A549 treated with RU486 at 1 μM for 4 hours (cell line): ENCODE data around the gene ANTKMT. TPM values are rescaled to one million over a fixed set of nuclear protein-coding genes. Genes with fewer than 3 reads are reported as not detected.

Experiments used
- total RNA-seq: library from RNA; stranded (reverse); fragments of 200-300 nt; extraction: Qiagen RNA extraction; gene quantifications from 5 replicates; pipeline ENCODE4 v1.2.3, GENCODE V29; 2022; ENCODE audit warnings: low read depth

ANTKMT gene, protein sequence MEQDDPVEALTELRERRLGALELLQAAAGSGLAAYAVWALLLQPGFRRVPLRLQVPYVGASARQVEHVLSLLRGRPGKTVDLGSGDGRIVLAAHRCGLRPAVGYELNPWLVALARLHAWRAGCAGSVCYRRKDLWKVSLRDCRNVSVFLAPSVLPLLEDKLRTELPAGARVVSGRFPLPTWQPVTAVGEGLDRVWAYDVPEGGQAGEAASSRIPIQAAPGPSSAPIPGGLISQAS
- 33.9 to 70.7 TPM (median 53.2 TPM) in 5 replicates for total RNA-seq

DNA sequence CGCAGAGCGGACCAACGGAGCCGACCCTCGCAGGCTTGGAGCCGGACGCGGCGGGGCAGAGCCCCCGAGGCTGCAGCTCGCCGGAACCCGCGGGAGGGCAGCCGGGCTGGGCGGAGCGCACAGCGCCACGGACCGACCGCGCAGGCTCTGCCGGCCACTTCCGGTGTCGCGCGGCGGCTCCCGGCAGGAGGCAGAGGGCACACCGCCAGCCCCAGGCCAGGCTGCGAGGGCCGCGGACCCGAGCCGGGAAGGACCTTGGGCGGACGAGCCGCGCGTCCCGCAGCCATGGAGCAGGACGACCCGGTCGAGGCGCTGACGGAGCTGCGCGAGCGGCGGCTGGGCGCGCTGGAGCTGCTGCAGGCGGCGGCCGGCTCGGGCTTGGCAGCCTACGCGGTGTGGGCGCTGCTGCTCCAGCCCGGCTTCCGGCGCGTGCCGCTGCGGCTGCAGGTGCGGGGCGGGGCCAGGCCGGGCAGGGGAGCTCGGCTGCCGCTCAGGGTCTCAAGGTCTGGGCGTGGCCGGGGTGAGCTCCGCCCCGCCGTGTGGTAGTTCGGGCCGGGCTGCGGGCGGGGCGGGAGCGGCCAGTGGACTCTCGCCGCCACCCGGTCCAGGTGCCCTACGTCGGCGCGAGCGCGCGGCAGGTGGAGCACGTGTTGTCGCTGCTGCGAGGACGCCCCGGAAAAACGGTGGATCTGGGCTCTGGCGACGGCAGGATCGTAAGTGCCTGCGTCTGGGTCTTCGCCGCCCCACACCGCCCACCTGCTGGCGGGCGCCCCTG is at the start of gene ANTKMT:
Gene ANTKMT, plus strand, starts transcription at position 157 of the 775 bp plus-strand sequence. Its CDS starts 129 bp downstream, at position 286.

DNA sequence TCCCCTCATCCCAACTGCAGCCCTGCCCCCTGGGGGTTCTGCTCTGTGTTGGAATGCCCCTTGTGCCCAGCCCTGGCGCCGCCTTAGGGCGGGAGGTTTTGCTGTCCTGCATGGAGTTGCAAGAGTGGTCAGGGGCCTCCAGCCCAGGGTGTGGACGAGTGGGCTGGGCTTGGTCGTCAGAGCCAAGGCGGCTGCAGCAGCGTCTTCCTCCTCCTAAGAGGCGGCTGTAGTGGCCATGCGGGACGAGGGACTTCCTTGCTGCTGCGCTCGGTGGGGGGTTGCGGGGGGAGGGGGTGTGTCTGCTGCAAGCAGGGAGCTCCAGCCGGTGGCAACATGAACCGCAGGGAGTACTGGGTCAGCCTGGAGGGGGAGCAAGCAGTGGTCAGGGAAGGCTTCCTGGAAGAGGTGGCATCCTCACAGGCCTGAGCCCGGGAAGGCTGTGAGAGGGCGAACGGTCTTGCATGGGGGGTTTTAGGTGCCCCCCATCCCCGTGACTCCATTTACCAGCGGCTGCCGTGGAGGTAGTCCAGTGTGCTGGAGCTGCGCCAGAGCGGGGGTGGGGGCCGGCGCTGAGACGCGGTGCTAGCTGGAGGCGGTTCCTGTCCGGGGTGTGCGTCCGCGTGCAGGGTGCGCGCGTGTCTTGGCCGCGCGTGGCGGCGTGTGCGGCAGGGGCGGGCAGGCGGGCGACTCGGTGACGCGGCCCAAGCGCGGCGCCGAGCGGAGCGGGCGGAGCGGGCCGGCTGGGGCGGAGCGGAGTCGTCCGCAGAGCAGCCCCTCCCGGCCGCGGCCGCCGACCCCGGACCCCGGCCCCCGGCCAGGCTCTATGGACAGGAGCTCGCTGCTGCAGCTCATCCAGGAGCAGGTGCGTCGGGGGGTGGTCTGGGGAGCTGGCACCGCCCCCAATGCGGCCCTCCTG is 45.7 kb upstream of the ANTKMT start, which contains the start of gene RHBDL1:
Gene RHBDL1, plus strand, starts transcription at position 704 of the 916 bp plus-strand sequence. Its CDS starts 120 bp downstream, at position 824.

DNA sequence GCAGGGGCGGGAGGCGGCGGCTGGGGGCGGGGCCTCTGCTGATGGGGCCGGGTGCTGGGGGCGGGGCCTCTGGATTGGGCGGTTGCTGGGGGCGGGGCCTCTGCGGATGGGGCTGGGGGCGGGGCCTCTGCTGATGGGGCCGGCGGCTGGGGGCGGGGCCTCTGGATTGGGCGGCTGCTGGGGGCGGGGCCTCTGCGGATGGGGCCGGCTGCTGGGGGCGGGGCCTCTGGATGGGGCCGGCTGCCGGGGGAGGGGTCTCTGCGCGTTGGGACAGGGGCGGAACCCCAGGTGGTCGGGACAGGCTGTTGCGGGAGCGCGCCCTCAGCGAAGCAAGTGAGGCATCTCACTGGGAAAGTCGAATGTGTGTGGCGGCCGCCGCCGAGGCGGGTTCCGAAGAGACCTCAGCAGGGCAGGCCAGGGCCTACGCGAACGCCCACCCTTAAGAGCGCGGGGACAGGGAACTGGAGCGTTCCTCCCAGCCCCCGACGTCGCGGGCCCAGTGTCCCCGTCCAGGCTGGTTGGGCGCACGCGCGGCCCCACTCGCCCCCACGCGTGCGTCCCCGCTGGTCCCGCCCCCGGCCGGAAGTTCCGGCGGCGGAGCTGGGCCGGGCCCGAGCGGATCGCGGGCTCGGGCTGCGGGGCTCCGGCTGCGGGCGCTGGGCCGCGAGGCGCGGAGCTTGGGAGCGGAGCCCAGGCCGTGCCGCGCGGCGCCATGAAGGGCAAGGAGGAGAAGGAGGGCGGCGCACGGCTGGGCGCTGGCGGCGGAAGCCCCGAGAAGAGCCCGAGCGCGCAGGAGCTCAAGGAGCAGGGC is 40.9 kb upstream of the ANTKMT start, which contains the start of gene STUB1:
Gene STUB1, plus strand, starts transcription at position 597 of the 811 bp plus-strand sequence. Its CDS starts 116 bp downstream, at position 713.

DNA sequence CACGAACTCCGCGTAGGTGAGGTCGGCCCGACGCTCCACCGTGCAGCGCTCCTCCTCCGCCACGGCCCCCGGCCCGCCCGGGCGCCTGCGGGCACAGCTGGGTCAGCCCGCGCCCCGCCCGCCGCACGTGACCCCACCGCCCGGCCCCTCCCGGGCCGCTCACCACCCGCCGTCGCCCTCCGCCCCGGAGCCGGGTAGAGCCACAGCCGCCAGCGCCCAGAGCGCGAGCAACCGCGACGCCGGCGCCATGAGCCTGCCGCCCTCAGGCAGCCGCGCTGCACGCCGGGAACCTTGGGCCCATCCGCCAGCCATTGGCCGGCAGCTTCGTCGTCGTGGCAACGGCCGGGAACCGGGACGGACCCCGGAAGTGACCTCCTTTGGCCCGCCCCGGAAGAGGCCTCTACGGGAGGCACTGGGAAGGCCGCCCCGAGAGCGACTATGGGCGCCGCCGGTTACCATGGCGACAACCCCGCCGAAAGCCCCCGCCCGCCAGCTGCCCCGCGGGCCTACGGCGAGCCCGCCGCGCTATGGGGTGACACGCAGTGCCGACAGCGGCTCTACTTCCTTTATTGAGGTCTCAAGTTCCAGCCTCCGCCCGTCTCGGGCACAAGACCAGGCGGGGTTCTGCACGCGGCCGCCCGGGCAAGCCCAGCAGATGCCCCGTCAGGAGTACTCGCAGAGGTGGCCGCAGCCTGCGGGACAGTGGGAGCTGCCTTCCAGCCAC is 36.7 kb upstream of the ANTKMT start, which contains the start of gene JMJD8:
Gene JMJD8, minus strand, starts transcription at position 264 of the 724 bp plus-strand sequence. Its CDS starts 15 bp downstream, at position 249.

DNA sequence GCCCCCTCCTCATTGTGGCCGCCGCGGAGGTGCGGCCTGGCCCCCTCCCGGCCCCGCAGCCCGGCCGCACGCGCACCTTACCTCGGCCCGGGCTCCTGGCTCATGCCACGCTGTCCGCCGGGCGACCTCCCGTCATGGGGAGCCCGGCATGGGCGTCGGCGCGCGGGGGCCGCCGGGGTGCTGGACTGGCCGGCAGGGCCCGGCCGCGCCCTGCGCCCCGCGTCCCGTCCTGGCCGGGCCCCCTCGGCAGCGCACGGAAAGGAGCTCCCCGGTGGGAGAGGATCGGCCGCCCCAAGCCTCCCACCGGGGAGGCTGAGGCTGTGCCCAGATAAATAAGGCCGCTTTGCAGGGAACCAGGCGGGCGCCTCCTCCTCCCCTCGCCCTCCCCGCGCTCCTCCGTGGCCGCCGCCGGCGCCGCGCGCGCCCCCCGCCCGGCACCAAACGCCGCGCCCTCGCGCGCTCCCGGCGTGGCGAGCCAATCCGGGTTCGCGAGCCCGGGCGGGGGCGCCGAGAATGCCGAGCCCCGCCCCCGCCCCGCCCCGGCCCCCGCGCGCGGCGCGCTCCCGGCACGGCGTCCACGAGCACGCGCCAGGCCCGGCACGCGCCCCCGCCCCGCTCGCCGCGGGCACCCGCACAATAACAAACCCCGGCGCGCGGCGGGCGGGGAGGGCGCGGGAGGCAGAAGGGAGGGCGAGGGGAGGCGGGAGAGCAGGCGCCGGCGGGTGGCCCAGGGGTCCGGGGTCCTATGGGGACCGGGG is 15.3 kb upstream of the ANTKMT start, which contains the start of gene FBXL16:
Gene FBXL16, minus strand, starts transcription at position 371 of the 758 bp plus-strand sequence. CDS start 8,396 bp downstream, outside the sequence.

DNA sequence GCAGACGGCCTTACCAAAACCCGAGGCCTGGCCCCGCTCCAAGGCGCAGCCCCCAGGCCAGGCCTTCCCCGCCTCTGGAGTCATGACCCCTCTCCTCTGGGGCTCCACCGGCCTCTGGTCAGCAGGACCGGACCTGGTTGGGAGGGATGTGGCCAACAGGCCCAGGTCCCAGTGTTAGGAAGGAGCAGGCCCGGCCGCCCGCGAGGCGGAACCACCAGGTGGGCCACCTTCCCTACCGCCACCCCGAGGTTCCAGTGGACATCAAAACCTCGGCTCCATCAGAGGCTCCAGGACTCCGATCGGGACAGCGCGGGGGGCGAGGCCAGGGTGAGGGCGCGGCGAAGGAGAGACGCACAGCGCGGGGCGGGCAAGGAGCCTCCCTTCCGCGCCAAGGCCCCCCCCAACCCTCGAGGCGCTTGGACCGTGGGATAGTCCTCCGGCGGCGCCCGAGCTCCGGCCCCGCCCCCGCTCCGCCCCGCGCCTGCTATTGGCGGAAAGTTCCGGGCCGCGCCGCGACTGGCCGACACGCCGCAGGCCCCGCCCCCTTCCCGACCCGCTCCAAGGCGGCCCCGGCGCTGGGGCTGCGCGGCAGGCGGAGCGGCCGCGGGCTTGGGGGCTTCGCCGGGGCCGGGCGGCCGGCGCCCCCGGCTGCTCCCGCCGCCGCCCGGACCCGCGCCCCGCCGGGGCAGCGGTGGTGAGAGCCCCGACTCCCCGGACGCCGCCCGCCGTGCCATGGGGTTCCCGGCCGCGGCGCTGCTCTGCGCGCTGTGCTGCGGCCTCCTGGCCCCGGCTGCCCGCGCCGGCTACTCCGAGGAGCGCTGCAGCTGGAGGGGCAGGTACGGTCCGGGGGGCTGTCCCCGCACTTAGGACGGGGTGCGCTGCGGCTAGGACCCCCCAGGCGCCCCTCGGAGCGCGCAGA is 6.1 kb upstream of the ANTKMT start, which contains the start of gene METRN:
Gene METRN, plus strand, starts transcription at position 561 of the 919 bp plus-strand sequence. Its CDS starts 172 bp downstream, at position 733.

DNA sequence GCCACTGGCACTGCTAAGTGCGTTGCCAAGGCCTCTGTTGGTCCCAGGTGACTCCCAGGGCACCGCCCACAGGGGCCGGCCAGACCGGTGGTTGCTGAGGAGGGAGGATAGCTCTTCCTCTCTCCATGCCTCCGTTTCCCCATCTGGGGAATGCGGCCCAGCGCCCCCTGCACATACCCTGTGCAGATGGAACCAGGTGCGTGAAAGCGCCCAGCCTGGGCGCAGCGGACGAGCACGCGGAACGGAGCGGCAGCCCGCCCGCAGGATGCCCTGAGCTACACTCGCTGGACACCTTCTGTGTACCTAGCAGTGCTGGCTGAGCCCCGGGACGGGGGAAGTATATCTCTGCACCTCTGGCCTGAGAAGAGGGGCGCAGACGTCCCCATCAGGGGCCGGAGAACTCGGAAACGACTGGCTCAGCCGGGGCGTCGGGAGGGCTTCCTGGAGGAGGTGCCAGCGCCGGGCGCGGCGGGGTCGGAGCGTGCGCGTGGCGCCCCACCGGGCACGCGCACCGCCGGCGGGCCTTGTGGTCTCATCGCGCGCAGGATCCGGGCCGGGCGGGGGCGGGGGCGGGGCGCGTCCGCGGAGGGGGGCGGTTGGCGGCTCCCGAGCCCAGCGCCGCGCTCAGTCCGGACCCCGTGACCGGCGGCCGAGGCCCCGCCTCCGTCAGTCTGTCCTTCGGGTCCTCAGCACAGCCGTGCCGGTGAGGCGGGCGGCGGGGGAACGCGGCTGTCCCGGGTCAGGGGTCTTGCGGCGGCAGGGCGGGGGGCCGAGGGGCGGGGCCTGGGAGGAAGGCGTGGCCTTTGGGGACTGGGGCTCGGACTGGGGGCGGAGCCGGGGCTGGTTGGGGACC is 5.7 kb downstream of the ANTKMT start, which contains the start of the genes CCDC78 and HAGHL:
Gene CCDC78, minus strand, starts transcription at position 6 of the 853 bp plus-strand sequence. CDS start 76 bp downstream, outside the sequence.
Gene HAGHL, plus strand, starts transcription at position 669 of the 853 bp plus-strand sequence. CDS start 404 bp downstream, outside the sequence.

DNA sequence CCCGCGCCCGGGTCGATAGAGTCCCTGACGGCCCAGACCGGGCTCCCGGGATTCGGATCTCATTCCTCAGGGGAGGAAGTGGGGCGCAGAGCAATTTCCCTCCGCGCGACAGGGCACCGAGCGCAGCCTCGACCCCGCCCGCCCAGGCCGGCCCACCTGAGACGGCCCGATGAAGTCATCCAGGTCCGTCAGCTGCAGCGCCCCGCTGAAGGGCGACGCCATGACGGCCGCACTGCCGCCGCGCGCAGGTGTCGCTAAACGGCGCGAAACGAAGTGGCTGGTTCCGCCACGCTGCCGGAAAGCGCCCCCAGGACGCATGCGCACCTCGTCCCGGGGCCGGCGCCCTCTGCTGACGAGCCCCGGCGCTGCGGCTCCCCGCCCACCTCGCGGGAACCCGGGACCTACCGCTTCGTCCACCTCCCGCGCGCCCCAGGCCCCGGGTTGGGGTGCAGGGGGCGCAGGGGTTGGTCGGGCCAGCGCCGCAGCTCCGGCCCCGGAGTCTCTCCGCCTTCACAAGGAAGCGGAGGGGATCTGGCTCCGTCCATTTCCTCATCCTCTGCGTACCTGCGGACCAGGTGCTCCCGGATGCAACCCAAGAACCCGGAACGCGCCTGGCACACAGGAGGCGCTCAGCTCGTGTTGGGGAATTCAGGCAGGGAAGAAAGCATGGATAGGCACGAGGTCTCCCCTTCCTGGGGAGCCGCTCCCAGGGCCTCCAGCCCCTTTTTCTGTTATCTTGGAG is 20.0 kb downstream of the ANTKMT start, which contains the start of gene CIAO3:
Gene CIAO3, minus strand, starts transcription at position 234 of the 742 bp plus-strand sequence. Its CDS starts 12 bp downstream, at position 222.

DNA sequence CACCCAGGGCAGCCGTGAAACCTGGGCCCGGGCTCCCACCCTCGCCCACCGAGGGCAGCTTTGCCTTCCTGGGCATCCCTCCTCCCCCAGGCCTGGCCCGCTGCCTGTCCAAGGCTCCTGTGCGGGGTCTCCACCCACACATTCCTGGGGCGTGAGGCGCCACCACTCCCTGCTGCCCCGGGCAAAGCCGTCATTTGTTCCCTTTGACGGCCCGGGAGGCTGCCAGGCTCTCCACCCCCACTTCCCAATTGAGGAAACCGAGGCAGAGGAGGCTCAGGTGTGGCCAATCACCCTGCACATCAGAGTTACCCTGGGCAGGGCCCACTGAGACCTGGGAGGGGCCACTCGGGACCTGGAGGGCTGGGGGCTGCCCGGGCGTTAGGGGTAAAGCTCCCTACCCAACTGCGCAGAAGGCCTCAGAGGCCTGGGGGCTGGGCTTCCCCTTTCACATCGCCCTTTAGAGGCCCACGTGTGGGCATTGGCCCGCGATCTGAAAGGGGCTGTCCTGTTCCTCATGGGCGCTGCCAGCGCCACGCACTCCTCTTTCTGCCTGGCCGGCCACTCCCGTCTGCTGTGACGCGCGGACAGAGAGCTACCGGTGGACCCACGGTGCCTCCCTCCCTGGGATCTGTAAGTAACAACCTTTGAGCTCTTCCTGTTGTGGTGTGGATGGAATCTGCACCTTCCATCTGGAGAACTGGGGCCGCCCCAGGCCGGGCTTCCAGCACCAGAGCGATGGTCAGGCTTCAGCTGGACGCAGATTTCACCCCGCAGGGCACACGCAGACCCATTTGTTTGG is 39.8 kb downstream of the ANTKMT start, which contains the start of gene MSLN:
Gene MSLN, plus strand, starts transcription at position 190 of the 799 bp plus-strand sequence. CDS start 1,947 bp downstream, outside the sequence.

Other genes starting within 250 kb of the ANTKMT start
- gene CAPN15, start 193.4 kb upstream of the ANTKMT start, total RNA-seq = 41.1 to 84.0 TPM (median 73.2 TPM) in 5 replicates
- 0.06 to 0.18 TPM (median 0.13 TPM) in 5 replicates for gene PRR35, start 160.8 kb upstream of the ANTKMT start, total RNA-seq
- 0.11 to 0.39 TPM (median 0.21 TPM) in 5 replicates for gene NHLRC4, start 154.1 kb upstream of the ANTKMT start, total RNA-seq
- gene PIGQ, start 151.2 kb upstream of the ANTKMT start, total RNA-seq = 25.3 to 44.0 TPM (median 34.0 TPM) in 5 replicates
- gene RAB40C, start 131.1 kb upstream of the ANTKMT start, total RNA-seq = 10.7 to 19.4 TPM (median 17.7 TPM) in 5 replicates
- gene WFIKKN1, start 90.2 kb upstream of the ANTKMT start, total RNA-seq = 0.10 to 0.23 TPM (median 0.13 TPM) in 5 replicates
- 85.3 to 150 TPM (median 144 TPM) in 5 replicates for gene METTL26, start 84.8 kb upstream of the ANTKMT start, total RNA-seq
- gene MCRIP2, start 79.3 kb upstream of the ANTKMT start, total RNA-seq = 21.2 to 49.7 TPM (median 47.2 TPM) in 5 replicates
- gene WDR90, start 71.8 kb upstream of the ANTKMT start, total RNA-seq = 16.6 to 34.6 TPM (median 27.1 TPM) in 5 replicates
- 59.7 to 96.5 TPM (median 84.1 TPM) in 5 replicates for gene RHOT2, start 53.0 kb upstream of the ANTKMT start, total RNA-seq
- 0.67 to 1.7 TPM (median 1.4 TPM) in 5 replicates for gene RHBDL1, start 45.5 kb upstream of the ANTKMT start, total RNA-seq
- 83.4 to 138 TPM (median 123 TPM) in 5 replicates for gene STUB1, start 40.7 kb upstream of the ANTKMT start, total RNA-seq
- 63.7 to 86.1 TPM (median 79.3 TPM) in 5 replicates for gene JMJD8, start 36.8 kb upstream of the ANTKMT start, total RNA-seq
- gene WDR24, start 30.7 kb upstream of the ANTKMT start, total RNA-seq = 3.9 to 6.4 TPM (median 5.5 TPM) in 5 replicates
- 1.7 to 3.4 TPM (median 2.9 TPM) in 5 replicates for gene FBXL16, start 15.3 kb upstream of the ANTKMT start, total RNA-seq
- gene METRN, start 6.0 kb upstream of the ANTKMT start, total RNA-seq = 63.5 to 222 TPM (median 177 TPM) in 5 replicates
- gene CCDC78, start 5.3 kb downstream of the ANTKMT start, total RNA-seq = 3.1 to 6.6 TPM (median 5.5 TPM) in 5 replicates
- 12.8 to 21.7 TPM (median 16.8 TPM) in 5 replicates for gene HAGHL, start 6.0 kb downstream of the ANTKMT start, total RNA-seq
- gene CIAO3, start 19.9 kb downstream of the ANTKMT start, total RNA-seq = 15.1 to 23.9 TPM (median 21.0 TPM) in 5 replicates
- 1.7 to 3.1 TPM (median 2.4 TPM) in 5 replicates for gene MSLN, start 39.6 kb downstream of the ANTKMT start, total RNA-seq
- 33.4 to 55.9 TPM (median 54.0 TPM) in 5 replicates for gene RPUSD1, start 67.2 kb downstream of the ANTKMT start, total RNA-seq
- gene CHTF18, start 67.5 kb downstream of the ANTKMT start, total RNA-seq = 13.7 to 28.0 TPM (median 26.4 TPM) in 5 replicates
- not detected in 5 replicates for gene GNG13, start 79.6 kb downstream of the ANTKMT start, total RNA-seq
- gene LMF1, start 249.8 kb downstream of the ANTKMT start, total RNA-seq = 8.0 to 11.2 TPM (median 8.8 TPM) in 5 replicates